A549 (cell line): ENCODE data around the gene ABCA5. TPM values are rescaled to one million over a fixed set of nuclear protein-coding genes. Genes with fewer than 3 reads are reported as not detected.

Experiments
- ATAC-seq, 2 experiments: fragments of 200-7000 bp in 1 of 2; fragments of >200 bp in 1 of 2; cut with Nextera tagmentation in 1 of 2; cut with Tn5 transposase in 1 of 2; 3 replicates each; pipeline versions ENCODE4 v1.8.0 to v1.9.1; 2018 to 2020; ENCODE audit warnings: mild to moderate bottlenecking in 1 of 2, moderate library complexity in 1 of 2
- CTCF ChIA-PET: fragments of 300-600 bp; sonication (Branson Sonifier 250); formaldehyde crosslinking; extraction: SDS; loops from one replicate; lab custom pipeline; 2021; ENCODE audit warnings: antibody characterized with exemption, inconsistent platforms; lab: Yijun Ruan, JAX
- POLR2A ChIA-PET: fragments of 350-600 bp; formaldehyde crosslinking; extraction: SDS; loops from one replicate; lab custom pipeline; 2021; ENCODE audit warnings: antibody characterized with exemption, inconsistent platforms; lab: Yijun Ruan, JAX
- DNase-seq, 2 experiments: peaks; one replicate each; pipeline versions ENCODE4 v3.0.0 to v3.0.0-alpha.2; 2011 to 2016; ENCODE audit warnings: low read depth in 1 of 2, low spot score in 1 of 2
- FAIRE-seq: peaks from 2 replicates; lab custom pipeline; 2011; peaks lifted over from hg19 to GRCh38; lab: Jason Lieb, UNC
- H3K27ac ChIP-seq, 2 experiments: fragments of >200 bp; sonication (Bioruptor Twin); formaldehyde crosslinking; 3 replicates each; pipeline ENCODE4 v1.5.1; 2016 to 2017
- H3K4me1 ChIP-seq: fragments of >200 bp; sonication (Bioruptor Twin); formaldehyde crosslinking; 3 replicates; pipeline ENCODE4 v1.6.1; 2016
- H3K4me2 ChIP-seq: fragments of >200 bp; sonication (Bioruptor Twin); formaldehyde crosslinking; 3 replicates; pipeline ENCODE4 v1.6.1; 2016
- H3K4me3 ChIP-seq: fragments of >200 bp; sonication (Bioruptor Twin); formaldehyde crosslinking; 3 replicates; pipeline ENCODE4 v1.5.1; 2016
- H3K9me3 ChIP-seq: fragments of >200 bp; sonication (Bioruptor Twin); formaldehyde crosslinking; 3 replicates; pipeline ENCODE4 v1.6.1; 2016
- CBX2 ChIP-seq: fragments of 200-600 bp; sonication (generic); IDR thresholded peaks from 2 replicates; pipeline ENCODE4 v1.6.1; 2016; ENCODE audit warnings: low read depth, mild to moderate bottlenecking, borderline replicate concordance
- CBX8 ChIP-seq: fragments of 200-600 bp; sonication (generic); IDR thresholded peaks from 2 replicates; pipeline ENCODE4 v1.6.1; 2016
- CEBPB ChIP-seq, 2 experiments: fragments of >200 bp in 1 of 2; sonication (Bioruptor Twin) in 1 of 2; formaldehyde crosslinking in 1 of 2; IDR thresholded peaks; 2 replicates each; pipeline ENCODE4 v1.6.1; 2012 to 2016
- CHD2 ChIP-seq: fragments of 150-350 bp; IDR thresholded peaks from 2 replicates; pipeline ENCODE4 v1.6.1; 2014; ENCODE audit warnings: low read length; ENCODE audit not compliant: partially characterized antibody
- CHD4 ChIP-seq: fragments of 200-600 bp; sonication (generic); IDR thresholded peaks from 2 replicates; pipeline ENCODE4 v1.6.1; 2016; ENCODE audit warnings: antibody characterized with exemption, mild to moderate bottlenecking, borderline replicate concordance
- FOSL2 ChIP-seq, 2 experiments: fragments of 450-650 bp in 1 of 2; fragments of >200 bp in 1 of 2; sonication (Bioruptor Twin) in 1 of 2; formaldehyde crosslinking; IDR thresholded peaks; 2 replicates each; pipeline versions ENCODE4 v1.5.0 to v1.6.1; 2016 to 2020; ENCODE audit warnings: mild to moderate bottlenecking in 1 of 2, moderate library complexity in 1 of 2
- HOXB5 ChIP-seq: fragments of 250-450 bp; sonication (Bioruptor Pico); IDR thresholded peaks from 2 replicates; pipeline ENCODE4 v1.5.0; 2020; ENCODE audit warnings: mild to moderate bottlenecking, moderate library complexity
- KDM5A ChIP-seq: fragments of 200-600 bp; sonication (generic); IDR thresholded peaks from 2 replicates; pipeline ENCODE4 v1.6.1; 2016; ENCODE audit warnings: antibody characterized with exemption, mild to moderate bottlenecking
- MAFK ChIP-seq: fragments of 450-650 bp; IDR thresholded peaks from 2 replicates; pipeline ENCODE4 v1.6.1; 2014; ENCODE audit not compliant: partially characterized antibody
- MYC ChIP-seq: IDR thresholded peaks from 2 replicates; pipeline ENCODE4 v1.6.1; 2012; ENCODE audit warnings: mild to moderate bottlenecking, inconsistent platforms, low read length, improper control_type of control experiment, borderline replicate concordance
- NFE2L2 ChIP-seq: fragments of 150-350 bp; conservative IDR thresholded peaks from 2 replicates; pipeline ENCODE4 v1.6.1; 2014; ENCODE audit warnings: low read length
- NPAS2 ChIP-seq: fragments of 250-450 bp; sonication (Bioruptor Pico); IDR thresholded peaks from 2 replicates; pipeline ENCODE4 v1.8.0; 2022; ENCODE audit warnings: mild to moderate bottlenecking, moderate library complexity, borderline replicate concordance
- POLR2A ChIP-seq: IDR thresholded peaks from 2 replicates; pipeline ENCODE4 v1.6.1; 2012; ENCODE audit warnings: mild to moderate bottlenecking, low read length
- RFX5 ChIP-seq: fragments of 450-650 bp; IDR thresholded peaks from 2 replicates; pipeline ENCODE4 v1.7.1; 2014; ENCODE audit warnings: antibody characterized with exemption, mild to moderate bottlenecking, moderate library complexity
- SMC3 ChIP-seq: fragments of >200 bp; sonication (Bioruptor Twin); formaldehyde crosslinking; IDR thresholded peaks from 3 replicates; pipeline ENCODE4 v1.6.1; 2018; ENCODE audit warnings: inconsistent platforms
- TP53 ChIP-seq: fragments of 250-450 bp; sonication (Bioruptor Pico); IDR thresholded peaks from 2 replicates; pipeline ENCODE4 v1.5.0; 2021; ENCODE audit warnings: mild to moderate bottlenecking, moderate library complexity
- USF2 ChIP-seq: fragments of 450-650 bp; IDR thresholded peaks from 2 replicates; pipeline ENCODE4 v1.6.1; 2014; ENCODE audit warnings: antibody characterized with exemption
- ZFP36 ChIP-seq: fragments of 450-650 bp; IDR thresholded peaks from 2 replicates; pipeline ENCODE4 v1.6.1; 2014; ENCODE audit warnings: borderline replicate concordance; ENCODE audit not compliant: partially characterized antibody
- ZNF302 ChIP-seq: fragments of 250-450 bp; sonication (Bioruptor Pico); IDR thresholded peaks from 2 replicates; pipeline ENCODE4 v1.9.0; 2021; ENCODE audit warnings: inconsistent platforms, mild to moderate bottlenecking, moderate library complexity
- ZSCAN20 ChIP-seq: fragments of 250-450 bp; sonication (Bioruptor Pico); IDR thresholded peaks from 2 replicates; pipeline ENCODE4 v1.8.0; 2022; ENCODE audit warnings: mild to moderate bottlenecking, moderate library complexity
- WGBS: methylation state at CpG from one replicate; pipeline ENCODE4 v1.1.6; 2017; ENCODE audit errors: missing lambda C conversion rate; 5-methylcytosine and 5-hydroxymethylcytosine counted together
- polyA plus RNA-seq, 4 experiments: library from polyadenylated mRNA; depleted of rRNA in 3 of 4; stranded (reverse); fragments of >200 nt; fragmentation: RNase III in 1 of 4; extraction: RNeasy Plus Mini Kit Qiagen cat#74134 plus additional on column Dnase treatment in 1 of 4; gene quantifications; 2 replicates in 3 of 4; 3 replicates in 1 of 4; pipeline ENCODE4 v1.2.3, GENCODE V29; 2011 to 2017
- TF ChIP-seq, protein P1 (sequence below): fragments of 200-600 bp; sonication (generic); IDR thresholded peaks from 2 replicates; pipeline ENCODE4 v1.6.1; 2016; ENCODE audit warnings: antibody characterized with exemption, mild to moderate bottlenecking, moderate library complexity

Gene ABCA5
- polyA plus RNA-seq, 2 of the 4 experiments (the other 2 are of a cell fraction): 4.5 to 9.1 TPM

DNA sequence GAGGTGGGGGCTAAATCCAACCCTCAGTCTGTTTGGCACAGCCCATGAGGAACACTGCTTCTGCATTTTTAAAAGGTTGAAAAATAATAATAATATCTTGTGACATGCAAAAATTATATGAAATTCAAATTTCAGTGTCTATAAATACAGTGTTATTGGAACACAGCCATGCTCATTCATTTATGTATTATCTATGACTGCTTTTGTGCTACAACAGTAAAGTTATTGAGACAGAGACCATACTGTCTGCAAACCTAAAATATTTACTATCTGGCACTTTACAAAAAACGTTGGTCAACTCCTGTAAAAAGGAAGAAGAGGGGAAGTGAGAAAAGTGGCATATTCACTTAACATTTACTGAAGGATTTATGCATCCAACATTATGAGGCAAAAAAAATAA is 3.1 kb downstream of the ABCA5 start:
- CTCF ChIA-PET: interaction anchor here (1.1 to 1.4 kb wide), 2 partner anchors 10 to 284 kb away, joined by 3 read pairs; no protein-coding TSS in a partner anchor
- TF ChIP-seq MYC (no peak), TP53 (CRISPR knock-in tag) (no peak), NPAS2 (CRISPR knock-in tag) (no peak), HOXB5 (CRISPR knock-in tag) (no peak), ZFP36 (no peak), ZSCAN20 (CRISPR knock-in tag) (no peak), USF2 (no peak), SMC3 (no peak), RFX5 (no peak), MAFK (no peak), ZNF302 (CRISPR knock-in tag) (no peak), CHD2 (no peak), CHD4 (no peak), NFE2L2 (no peak), CBX8 (no peak), KDM5A (no peak)
- TF ChIP-seq, protein P1, sequence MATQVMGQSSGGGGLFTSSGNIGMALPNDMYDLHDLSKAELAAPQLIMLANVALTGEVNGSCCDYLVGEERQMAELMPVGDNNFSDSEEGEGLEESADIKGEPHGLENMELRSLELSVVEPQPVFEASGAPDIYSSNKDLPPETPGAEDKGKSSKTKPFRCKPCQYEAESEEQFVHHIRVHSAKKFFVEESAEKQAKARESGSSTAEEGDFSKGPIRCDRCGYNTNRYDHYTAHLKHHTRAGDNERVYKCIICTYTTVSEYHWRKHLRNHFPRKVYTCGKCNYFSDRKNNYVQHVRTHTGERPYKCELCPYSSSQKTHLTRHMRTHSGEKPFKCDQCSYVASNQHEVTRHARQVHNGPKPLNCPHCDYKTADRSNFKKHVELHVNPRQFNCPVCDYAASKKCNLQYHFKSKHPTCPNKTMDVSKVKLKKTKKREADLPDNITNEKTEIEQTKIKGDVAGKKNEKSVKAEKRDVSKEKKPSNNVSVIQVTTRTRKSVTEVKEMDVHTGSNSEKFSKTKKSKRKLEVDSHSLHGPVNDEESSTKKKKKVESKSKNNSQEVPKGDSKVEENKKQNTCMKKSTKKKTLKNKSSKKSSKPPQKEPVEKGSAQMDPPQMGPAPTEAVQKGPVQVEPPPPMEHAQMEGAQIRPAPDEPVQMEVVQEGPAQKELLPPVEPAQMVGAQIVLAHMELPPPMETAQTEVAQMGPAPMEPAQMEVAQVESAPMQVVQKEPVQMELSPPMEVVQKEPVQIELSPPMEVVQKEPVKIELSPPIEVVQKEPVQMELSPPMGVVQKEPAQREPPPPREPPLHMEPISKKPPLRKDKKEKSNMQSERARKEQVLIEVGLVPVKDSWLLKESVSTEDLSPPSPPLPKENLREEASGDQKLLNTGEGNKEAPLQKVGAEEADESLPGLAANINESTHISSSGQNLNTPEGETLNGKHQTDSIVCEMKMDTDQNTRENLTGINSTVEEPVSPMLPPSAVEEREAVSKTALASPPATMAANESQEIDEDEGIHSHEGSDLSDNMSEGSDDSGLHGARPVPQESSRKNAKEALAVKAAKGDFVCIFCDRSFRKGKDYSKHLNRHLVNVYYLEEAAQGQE: no peak
- FAIRE-seq (no peak), ATAC-seq (no peak), DNase-seq (no peak)
- no peak overlapping the region for H3K4me2 ChIP-seq
- POLR2A ChIA-PET: no interaction called here
- no peak overlapping the region for H3K27ac ChIP-seq
- peaks cover 15% of the 10 kb centered on the region; the same call in 2 of the 3 replicates for H3K4me1 ChIP-seq
- H3K9me3 ChIP-seq: no peaks in the 10 kb centered on the region
- WGBS: 9% methylated on average over 1 of the region's 1 CpG
- H3K4me3 ChIP-seq: no peak overlapping the region

DNA sequence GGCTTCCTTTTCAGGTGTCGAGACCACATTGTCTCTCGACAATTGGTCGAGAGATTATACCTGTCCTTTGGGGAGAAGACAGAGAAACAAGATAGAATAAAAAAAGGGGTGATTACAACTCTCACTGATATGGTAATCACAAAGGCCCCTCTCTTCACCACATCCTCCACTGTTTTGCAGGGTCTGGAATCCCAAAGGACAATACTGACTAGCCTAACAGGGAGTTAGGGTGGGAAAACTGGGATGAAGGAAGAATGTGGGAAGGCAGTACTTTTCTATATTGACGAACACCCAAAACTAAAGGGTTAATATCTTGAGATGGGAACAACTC is 6.1 kb downstream of the ABCA5 start:
- FAIRE-seq: no peak
- 96% methylated on average over 4 of the region's 4 CpGs for WGBS
- DNase-seq: no peak
- peak overlapping the region in 1 of 2 experiments; percentile 7; a peak in 1 of 6 replicates for H3K27ac ChIP-seq
- ATAC-seq: no peak
- TF ChIP-seq FOSL2 (IDR thresholded peaks at IDR 0.05) (no peak), FOSL2 (CRISPR knock-in tag; IDR thresholded peaks at IDR 0.05) (no peak), POLR2A (no peak)
- H3K4me2 ChIP-seq: no peak overlapping the region
- H3K4me1 ChIP-seq: peaks cover 13% of the 10 kb centered on the region; the same call in 2 of the 3 replicates
- POLR2A ChIA-PET: no interaction called here
- H3K4me3 ChIP-seq: no peak overlapping the region
- CTCF ChIA-PET: no interaction called here
- H3K9me3 ChIP-seq: no peaks in the 10 kb centered on the region

- Histone ChIP-seq H3K4me2 (peak overlapping the region; percentile 19; the same call in 1 of the 3 replicates), H3K4me1 (peaks cover 8% of the 10 kb centered on the region; the same call in 2 of the 3 replicates), H3K27ac (peak overlapping the region; percentile 7 to 21; a peak in 1 of 6 replicates), H3K4me3 (no peak overlapping the region), H3K9me3 (no peaks in the 10 kb centered on the region)
- DNase-seq: no peak
- peak; percentile 68 for FAIRE-seq
- ChIA-PET POLR2A (no interaction called here), CTCF (interaction anchor here (0.6 to 1.2 kb wide), 3 partner anchors 9 to 549 kb away, joined by 3 read pairs; no protein-coding TSS in a partner anchor)
- no peak for ATAC-seq
- TF ChIP-seq CEBPB (IDR thresholded peaks at IDR 0.05) (no peak), ZNF302 (CRISPR knock-in tag) (no peak), NFE2L2 (peak; percentile 96), CBX2 (no peak), MAFK (peak; percentile 97)
- 53% methylated on average over 5 of the region's 5 CpGs for WGBS
Observed at GRCh38 chr17:69320210-69320907, 6.6 kb downstream of the ABCA5 start.
